ENCODE data around the gene PKNOX2. TPM values are rescaled to one million over a fixed set of nuclear protein-coding genes. Genes with fewer than 3 reads are reported as not detected.

PKNOX2 gene
- polyA plus RNA-seq, 3 donors = 11.6 to 14.9 (median 12.0) TPM

DNA sequence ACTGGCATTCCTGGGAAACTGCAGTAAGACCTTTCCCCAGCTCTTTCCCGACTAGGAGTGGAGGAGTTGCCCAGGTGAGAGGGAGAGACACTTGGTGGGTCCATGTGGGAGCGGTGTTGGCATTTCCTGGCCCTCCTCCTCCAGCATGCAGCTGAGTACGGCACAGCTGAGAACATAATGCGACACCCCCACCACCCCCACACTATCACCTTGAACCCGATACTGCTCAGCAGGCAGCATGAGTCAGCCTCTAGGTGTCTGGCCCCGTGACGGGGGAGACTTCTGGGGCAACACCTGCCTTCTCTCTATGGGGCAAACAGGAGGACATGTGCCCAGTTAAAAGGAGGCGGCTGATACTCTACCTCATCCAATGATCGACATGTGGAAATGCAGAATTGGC, 64.4 kb downstream of the PKNOX2 start:
- DNase-seq (ENCODE audit: low read depth in 3 of 3, low spot score in 2 of 3) = no peak

DNA sequence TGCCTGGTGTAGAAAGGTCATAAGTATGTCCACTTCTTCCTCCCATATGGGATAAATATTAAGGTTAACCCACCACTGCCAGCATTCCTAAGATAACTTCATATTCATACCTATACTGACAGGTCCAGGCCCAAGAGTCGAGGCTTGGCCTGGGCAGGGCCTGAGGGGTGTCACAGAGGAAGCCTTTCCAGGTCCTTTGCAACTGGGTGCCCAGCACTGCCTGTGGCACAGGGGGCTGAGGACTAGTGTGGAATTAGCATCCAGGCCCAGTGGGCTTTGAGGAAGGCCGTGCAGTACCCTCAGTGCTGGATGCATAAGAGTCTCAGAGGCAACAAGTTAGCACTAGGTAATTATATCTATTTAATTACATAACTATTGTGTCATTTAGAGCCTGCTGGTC, 65.4 kb downstream of the PKNOX2 start:
- DNase-seq (ENCODE audit: low read depth in 3 of 3, low spot score in 2 of 3) = no peak

DNA sequence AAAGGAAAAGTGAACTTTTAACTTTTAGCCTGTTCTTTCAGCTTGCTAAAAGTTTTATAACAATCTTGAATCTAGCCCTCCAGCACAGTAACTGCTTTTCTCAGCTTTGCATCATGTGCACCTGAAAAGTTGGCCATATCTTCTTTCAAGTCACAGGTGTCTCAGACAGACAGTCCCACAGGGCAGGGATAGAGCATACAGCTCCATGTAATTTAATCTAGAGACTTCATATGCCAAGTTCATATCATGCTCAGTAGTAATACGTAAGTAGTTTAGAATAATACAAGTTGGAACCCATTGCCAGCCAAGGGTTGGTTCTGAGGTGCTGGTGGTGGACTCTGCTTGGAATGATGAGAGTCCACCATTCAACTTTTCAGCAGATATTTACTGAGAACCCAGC, 68.6 kb downstream of the PKNOX2 start:
- no peak for DNase-seq (ENCODE audit: low read depth in 3 of 3, low spot score in 2 of 3)

DNA sequence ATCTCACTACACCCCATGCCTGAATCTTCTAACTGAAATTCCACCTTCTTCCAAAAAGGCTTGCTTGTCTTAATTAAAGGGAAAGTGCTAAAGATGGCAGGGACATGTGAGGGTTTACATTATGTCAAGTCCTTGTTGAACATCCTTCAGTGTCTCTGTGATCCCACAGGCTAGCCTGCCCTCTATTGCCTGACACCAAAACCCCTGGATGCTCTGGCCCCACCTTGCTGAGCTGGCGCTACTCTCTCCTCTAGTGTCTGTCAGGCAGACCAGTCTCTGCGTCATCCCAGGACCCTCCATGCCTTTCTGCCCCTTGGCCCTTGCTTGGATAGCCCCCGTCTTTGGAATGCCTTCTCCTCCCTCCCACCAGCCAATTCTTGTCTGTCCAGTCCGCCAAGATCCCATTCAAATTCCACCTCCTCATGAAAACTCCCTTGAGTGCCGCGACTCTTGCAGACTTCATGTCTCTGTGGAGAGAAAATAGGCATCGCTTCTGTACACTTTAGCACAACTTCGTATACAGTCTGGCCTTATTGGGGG, 69.3 kb downstream of the PKNOX2 start:
- DNase-seq (ENCODE audit: low read depth in 3 of 3, low spot score in 2 of 3) = no peak

DNA sequence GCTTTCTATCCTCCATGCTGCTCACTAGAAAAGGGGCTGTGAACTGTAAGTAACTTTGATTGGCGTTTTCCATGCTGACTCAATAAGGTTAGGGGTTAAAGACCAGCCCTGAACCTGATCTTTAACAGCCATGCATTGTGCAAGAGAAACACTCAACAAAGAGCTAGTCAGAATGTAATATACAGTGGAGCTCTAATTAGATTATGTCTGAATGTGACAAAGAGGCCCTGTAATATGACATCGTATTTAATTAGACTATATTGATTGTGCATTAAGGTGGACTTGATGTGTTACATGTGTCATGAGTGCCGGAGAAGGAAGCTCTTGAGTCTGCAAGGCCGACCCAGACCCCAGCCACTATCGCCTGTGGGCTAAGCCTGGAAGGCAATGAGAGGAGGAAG, 70.5 kb downstream of the PKNOX2 start:
- no peak for DNase-seq (ENCODE audit: low read depth in 3 of 3, low spot score in 2 of 3)

DNA sequence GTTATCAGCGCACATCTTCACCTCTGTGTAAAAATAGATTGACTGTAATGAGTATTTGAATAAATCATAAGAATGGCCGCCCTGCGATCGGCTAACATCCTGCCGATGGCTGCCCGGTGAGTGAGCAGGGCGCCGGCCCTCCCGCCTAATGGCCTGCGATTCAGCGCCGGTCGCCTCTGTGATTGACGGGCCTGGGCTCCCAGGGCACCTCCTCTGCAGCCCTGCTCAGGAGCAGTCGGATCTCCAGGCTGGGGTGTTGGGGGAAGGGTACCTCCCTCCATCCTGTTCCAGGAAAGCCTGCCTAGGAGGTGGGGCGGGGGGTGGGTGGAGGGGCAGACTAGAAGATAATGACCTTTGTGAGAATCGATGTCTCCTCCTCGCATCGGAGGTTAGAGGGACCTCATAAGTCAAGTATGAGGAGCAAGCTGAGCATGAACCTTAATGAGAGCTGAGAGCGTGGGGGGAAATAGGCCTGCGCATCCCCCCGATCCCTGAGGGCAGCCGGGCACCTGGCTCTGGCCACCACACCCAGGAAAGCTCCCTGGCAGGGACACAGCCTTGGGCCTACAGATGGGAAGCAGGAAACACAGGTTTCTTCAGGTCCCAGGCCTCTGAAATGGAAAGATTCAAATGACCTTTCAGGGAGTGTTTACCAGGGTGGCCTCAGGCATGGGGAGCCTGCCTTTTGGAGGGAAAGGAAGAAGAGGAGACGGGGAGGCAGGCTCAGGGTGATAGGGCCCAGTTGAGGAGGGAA, 71.7 kb downstream of the PKNOX2 start:
- no peak for DNase-seq (ENCODE audit: low read depth in 3 of 3, low spot score in 2 of 3)

DNA sequence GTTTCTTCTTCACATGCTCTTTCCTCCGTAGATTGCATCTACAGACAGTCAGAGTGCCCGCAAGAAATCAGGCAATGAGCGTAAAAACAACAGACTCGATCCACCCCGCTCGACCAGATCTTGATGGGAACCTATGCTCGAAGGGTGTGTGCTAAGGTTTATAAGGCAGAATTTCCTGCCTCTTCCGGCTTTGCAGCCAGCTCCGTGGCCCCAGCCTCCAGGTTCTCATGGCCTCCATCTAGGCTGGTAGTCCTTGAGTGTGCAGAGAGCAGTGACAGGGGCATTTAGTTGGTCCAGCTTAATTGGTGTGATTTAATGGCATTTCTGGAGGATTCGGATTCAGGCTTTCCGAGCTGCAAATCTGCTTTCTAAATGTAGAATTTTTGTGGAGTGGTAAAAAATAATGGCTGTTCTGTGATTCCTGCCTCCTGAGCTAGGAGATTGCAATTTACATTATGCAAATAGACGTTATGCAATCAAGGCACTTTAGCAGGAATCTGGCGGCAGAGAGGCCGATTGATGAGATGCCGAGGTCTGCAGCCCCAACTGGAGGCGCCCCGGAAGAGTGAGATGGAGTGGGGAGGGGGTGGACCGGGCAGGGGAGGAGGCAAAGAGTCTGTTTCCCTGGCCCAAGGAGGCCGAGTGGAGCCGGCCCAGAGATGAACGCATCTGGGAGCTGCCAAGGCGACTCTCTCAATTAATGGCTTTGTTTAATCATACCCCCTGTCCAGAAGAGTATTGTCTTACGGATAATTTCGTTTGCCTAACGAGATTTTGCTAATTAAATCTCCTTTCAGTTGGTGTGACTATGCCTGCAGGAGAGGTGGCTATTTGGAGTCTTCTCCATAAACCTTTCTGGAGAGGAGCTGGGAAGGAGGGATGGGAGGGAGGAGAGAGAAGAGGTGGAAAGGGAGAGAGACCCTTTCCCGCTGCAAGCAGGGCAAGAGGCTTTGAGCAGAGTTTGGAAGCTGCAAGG, 75.3 kb downstream of the PKNOX2 start:
- no peak for DNase-seq (ENCODE audit: low read depth in 3 of 3, low spot score in 2 of 3)

DNA sequence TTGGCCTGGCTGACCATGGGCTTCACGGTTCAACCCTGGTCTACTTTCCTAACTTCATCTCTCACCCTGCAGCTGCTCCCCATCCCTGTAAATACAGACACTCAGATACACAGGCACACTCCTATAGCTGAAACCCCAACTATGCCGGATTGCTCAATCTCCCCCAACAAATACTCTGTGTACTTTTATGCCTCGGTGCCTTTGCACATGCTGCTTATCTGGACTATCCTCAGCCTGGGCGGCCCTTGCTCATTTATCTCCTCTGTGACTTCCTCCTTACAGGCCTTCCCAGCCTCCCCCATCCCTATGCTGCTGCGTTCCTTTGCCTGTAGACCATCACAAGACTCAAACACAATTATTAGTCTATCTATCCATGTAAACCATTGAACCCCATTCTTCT, 76.6 kb downstream of the PKNOX2 start:
- DNase-seq (ENCODE audit: low read depth in 3 of 3, low spot score in 2 of 3) = no peak

DNA sequence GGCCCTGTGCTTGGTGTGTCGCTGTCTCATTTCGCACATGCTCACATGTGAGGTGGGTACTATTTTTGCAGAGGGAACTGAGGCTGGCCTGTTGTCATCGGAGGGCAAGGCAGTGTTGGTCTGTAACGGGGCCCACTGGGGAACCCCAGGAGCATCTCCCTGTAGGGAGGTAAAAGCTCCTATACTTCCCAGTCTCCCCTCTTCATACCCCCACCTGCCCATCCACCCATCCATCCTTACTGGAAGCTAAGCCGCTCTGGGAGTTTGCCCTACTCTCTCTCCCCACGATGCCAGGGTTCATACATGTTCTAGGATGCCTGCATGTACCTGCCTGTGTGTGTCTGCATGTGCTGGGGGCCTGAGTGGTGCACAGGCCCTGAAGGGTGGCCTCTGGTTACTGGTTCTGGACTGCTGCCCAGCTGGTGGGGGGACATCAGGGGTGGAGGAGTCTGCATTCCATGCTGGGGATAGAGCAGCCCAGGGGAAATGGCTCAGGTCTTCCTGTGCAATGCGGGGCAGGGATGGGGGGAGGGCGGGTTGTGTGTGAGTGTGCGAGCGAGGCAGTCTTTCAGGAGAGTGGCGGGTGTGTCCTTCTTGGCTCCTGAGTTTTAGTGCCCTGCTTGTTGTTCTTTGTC, 77.7 kb downstream of the PKNOX2 start:
- DNase-seq (ENCODE audit: low read depth in 3 of 3, low spot score in 2 of 3) = no peak

DNA sequence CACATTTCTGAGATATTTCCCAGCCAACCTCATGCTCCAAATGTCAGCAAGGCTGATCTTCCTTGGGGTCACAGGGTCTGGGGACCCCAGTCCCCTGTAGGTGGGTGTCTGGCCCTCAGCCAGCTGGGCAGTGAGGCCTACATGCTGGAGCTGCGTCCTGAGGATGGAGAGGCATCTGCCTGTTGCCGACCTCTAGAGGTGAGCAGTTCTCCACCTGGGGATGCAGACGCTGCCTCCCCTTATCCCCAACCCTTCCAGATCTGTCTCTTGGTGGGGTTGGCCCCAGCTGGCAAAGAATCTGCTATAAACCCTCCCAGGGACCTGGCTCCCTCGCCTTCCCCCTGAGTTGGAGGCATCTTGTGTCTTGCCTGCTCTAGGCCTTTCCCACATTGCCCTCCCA, 79.6 kb downstream of the PKNOX2 start:
- no peak for DNase-seq (ENCODE audit: low read depth in 3 of 3, low spot score in 2 of 3)

DNA sequence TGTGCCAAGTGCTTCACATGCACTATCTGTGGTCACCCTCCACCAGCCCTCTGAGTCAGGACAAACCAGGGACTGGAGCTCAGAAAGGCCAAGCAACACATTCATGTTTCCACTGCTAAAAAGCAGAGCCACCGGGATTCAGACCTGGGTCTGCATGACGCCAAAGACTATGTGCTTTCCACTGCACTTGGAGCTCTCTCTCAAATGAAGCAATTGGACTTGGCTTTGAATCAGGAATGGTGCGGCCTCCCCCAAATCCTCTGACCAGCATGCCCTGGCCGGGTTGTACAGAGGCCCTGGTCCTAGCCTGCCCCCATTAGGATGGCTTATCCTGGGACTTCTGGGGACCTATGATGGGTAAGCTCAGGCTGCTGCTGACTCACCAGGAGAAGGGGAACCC, 80.7 kb downstream of the PKNOX2 start:
- DNase-seq (ENCODE audit: low read depth in 3 of 3, low spot score in 2 of 3) = no peak

DNA sequence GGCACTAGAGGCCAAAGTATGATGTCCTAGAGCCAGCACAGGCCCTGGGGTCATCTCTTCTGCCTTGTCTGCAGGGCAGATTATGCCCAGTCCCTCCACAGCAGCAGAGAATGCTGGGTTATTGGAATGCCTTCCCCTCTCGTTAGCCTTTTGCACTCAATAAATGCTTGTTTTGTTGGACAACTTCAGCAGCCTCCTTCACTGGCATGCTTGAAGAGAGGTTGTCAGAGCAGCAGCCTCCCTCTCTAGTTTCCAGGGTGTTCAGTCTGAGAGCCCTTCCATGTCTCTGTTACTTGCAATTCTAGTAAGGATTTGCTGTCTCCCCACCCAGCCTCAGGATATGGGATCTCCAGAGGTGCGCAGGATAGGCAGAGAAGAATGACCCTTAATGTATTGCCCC, 82.9 kb downstream of the PKNOX2 start:
- DNase-seq (ENCODE audit: low read depth in 3 of 3, low spot score in 2 of 3) = no peak

DNA sequence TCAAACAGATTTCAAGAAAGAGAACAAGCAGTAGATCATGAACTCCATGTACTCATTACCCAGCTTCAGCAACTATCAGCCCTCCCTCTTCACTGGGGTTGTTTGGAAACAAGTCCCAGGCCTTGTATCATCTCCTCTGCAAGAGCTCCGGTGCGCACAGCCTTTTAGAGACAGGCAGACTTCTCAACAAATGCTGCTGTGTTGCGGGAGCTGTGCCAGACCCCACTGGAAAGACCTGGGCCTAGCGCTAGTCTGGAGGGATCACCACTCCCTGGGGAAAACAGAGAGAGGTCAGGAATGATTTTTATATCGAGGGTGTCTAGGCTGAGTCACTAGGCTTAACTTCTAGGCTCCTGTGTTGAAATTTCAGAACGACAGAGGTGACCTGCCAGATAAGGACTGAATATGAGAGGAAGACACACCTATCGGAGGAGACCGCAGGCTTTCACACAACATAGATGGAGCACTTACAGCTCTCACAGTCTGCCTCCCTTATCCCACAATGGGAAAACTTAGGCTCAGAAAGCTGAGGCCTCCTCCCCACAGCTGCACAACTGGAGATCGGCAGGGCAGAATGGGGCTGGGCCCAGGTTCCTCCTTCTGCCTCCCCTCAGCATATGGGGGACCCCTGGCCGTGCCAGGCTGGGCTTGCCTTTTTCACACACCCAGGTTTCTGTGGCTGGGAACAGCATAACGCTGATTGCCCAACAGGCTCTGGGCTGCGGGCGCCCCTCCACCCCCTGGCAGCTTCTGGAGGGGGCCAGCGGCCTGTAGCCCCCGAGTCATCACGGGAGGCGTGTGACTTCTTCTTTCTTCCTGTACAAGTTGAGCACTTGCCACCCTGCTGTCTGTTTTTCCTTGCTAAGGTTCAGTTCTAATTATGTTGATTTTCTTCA, 86.0 kb downstream of the PKNOX2 start:
- DNase-seq (ENCODE audit: low read depth in 3 of 3, low spot score in 2 of 3) = no peak

DNA sequence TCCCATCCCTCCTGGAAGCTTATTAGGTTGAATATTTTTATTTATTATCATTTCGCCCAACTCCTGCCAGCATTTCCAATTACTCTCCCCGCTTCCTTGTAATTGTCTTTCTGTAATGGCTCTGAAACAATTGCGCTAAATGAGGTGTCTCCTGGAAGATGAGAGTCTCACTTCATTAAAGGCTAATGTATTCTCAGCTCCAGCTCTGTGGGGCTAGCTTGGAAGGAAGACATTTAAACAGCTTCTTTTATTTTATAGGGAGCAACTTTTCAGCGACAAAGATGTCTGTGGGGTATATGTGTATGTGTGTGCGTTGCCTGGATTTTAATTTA, 86.6 kb downstream of the PKNOX2 start:
- DNase-seq (ENCODE audit: low read depth in 3 of 3, low spot score in 2 of 3) = no peak

DNA sequence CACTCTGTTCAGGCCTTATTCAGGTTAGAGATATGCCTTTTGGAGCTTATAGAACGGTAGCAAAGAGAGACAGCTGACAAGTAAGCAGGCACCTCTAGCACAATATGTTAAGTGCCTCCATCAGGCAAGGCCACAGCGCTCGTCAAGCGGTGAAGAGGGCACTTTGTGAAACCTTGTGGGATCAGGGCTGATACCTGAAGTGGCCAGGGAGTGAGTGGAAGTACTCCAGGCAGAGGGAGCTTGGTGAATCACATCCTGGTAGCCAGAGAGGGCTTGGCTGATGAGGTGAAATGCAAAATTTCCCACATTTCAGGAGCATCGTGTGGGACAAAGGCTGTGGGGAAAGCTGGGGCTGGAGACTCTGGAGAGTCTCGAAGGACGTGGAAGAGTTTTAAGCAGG, 87.4 kb downstream of the PKNOX2 start:
- DNase-seq (ENCODE audit: low read depth in 3 of 3, low spot score in 2 of 3) = no peak

DNA sequence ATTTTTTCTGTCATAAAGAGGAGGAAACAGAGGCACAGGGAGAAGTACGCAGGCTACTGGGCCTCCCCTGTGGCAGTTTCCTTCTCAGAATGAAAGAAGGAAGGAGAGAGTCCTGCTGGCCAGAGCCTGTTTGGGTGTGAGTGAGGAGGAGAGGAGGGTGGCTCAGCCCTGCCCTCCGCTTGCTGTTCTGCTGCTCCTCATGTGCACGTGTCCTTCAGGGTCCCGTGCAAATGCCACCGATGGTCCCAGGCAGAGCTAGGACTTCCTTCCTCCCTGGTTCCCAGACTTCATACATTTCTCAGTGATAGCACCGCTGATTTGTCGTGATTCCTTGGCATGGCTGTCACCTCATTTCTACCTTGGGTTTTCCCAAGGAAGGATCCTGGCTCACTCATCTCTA, 88.7 kb downstream of the PKNOX2 start:
- DNase-seq (ENCODE audit: low read depth in 3 of 3, low spot score in 2 of 3) = no peak

DNA sequence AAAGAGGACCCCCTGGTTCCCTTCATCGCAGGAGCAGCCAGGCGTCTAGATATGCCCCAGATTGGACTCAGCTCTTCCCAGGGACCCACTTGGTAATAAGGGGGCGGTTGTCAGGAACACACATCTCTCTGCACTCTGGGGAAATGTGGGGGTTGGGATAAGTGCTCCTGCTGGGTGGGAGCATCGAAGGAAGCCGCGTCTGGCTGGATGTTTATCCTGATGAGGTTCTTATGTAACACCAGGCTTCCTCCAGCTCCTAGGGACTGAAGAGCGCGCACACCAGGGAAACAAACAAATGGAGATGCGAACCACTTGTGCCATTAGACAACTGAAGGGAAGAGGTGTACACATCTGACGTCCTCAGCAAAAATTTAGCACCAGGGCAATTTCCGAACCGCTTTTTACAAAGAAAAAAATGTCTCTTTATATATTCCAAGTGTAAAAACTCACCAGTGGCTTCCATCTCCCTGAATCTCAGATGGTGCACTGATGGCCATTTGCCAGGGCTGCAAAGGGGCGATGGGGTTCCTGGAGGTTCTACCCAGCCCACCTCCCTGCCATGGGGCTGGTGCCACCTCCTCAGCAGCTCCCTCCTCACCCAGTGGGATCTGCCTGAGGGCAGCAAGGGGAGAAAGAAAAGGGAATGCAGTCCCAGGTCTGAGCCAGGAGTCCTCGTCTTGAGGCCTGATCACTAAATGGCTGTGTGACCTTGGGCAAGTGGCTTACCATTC, 89.4 kb downstream of the PKNOX2 start:
- no peak for DNase-seq (ENCODE audit: low read depth in 3 of 3, low spot score in 2 of 3)

DNA sequence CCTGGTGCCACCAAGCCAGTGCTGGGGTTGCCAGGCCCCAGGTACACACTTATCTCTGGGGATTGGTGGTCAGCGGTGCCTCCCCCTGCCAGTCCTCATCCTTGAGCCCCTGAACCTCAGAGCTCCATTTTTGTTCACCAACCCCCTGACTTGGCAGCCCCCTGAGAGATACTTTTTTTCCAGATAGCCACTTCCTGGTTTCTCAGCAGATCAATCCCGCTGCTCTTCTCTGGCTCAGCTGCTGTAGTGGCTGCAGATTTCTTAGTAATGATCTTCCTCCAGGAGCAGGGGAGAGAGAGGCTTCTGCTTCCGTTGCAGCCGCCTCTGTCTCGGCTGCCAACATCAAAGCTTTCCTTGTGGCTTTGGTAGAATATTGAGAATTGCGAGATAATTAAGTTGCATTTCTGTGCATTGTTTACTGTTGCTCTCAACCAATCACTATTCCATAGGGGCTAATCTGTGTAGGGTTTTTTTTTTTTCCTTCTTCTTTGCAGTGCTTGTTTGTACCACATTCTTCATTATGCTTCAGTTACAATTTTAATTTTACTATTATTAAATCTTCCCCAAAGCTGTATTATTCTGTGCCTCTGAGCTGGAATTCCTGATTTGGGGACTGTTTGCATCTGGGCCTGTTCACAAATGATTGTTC, 92.1 kb downstream of the PKNOX2 start:
- no peak for DNase-seq (ENCODE audit: low read depth in 3 of 3, low spot score in 2 of 3)

DNA sequence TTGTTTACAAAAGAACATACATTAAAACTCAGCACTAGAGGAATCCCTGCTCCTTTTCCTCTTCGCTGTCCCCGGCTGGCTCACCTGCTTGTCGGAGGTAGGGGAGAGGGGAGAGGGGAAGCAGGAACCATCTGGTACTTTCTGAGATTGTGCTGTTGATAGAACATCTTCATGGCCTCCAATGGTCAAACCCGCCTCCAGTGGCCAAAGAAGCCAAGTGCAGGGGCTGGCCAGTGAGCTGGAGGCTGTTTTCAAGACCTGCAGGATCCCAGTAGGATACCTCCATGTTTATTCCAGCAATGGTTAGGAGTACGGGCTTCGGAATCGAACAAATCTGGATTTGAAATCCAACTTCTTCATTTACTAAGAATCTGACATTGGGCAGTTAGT, 92.6 kb downstream of the PKNOX2 start:
- no peak for DNase-seq (ENCODE audit: low read depth in 3 of 3, low spot score in 2 of 3)

All from right renal cortex interstitium (tissue), 3 donors.